Measurements from ENCODE around the gene CEP70.
"Not testable (repeated sequence)": the region's sequence is repeated elsewhere in the genome, so short reads cannot be mapped to it uniquely, and the experiment has no call there.

Gene CEP70

GRCh38 chr3:138593488-138594149, 441 bp downstream of the CEP70 start:
- no peak for DNase-seq (ENCODE audit: low spot score)

GRCh38 chr3:138591392-138591791, 2.7 kb downstream of the CEP70 start:
- no peak for DNase-seq (ENCODE audit: low spot score)

- DNase-seq (ENCODE audit: low spot score), result no peak
Observed at GRCh38 chr3:138588445-138588844, 5.6 kb downstream of the CEP70 start.

- no peak for DNase-seq (ENCODE audit: low spot score)
Observed at GRCh38 chr3:138587374-138587773, 6.7 kb downstream of the CEP70 start.

- no peak for DNase-seq (ENCODE audit: low spot score)
Observed at GRCh38 chr3:138578961-138579574, 15.0 kb downstream of the CEP70 start.

GRCh38 chr3:138578141-138578540, 15.9 kb downstream of the CEP70 start:
- DNase-seq (ENCODE audit: low spot score), result no peak

- DNase-seq (ENCODE audit: low spot score), result no peak
Observed at GRCh38 chr3:138573138-138573537, 20.9 kb downstream of the CEP70 start.

- not testable (repeated sequence) for DNase-seq (ENCODE audit: low spot score)
Observed at GRCh38 chr3:138569624-138570023, 24.4 kb downstream of the CEP70 start.

GRCh38 chr3:138569090-138569489, 25.0 kb downstream of the CEP70 start:
- DNase-seq (ENCODE audit: low spot score), result no peak

GRCh38 chr3:138567403-138567802, 26.7 kb downstream of the CEP70 start:
- DNase-seq (ENCODE audit: low spot score), result no peak

- not testable (repeated sequence) for DNase-seq (ENCODE audit: low spot score)
Observed at GRCh38 chr3:138566293-138566692, 27.8 kb downstream of the CEP70 start.

- not testable (repeated sequence) for DNase-seq (ENCODE audit: low spot score)
Observed at GRCh38 chr3:138562902-138563301, 31.2 kb downstream of the CEP70 start.

GRCh38 chr3:138560501-138560900, 33.6 kb downstream of the CEP70 start:
- no peak for DNase-seq (ENCODE audit: low spot score)

GRCh38 chr3:138559134-138559533, 34.9 kb downstream of the CEP70 start:
- no peak for DNase-seq (ENCODE audit: low spot score)

GRCh38 chr3:138554775-138555174, 39.3 kb downstream of the CEP70 start:
- not testable (repeated sequence) for DNase-seq (ENCODE audit: low spot score)

- not testable (repeated sequence) for DNase-seq (ENCODE audit: low spot score)
Observed at GRCh38 chr3:138550958-138551357, 43.1 kb downstream of the CEP70 start.

GRCh38 chr3:138549179-138549977, 44.7 kb downstream of the CEP70 start:
- no peak for DNase-seq (ENCODE audit: low spot score)

- no peak for DNase-seq (ENCODE audit: low spot score)
Observed at GRCh38 chr3:138547342-138547975, 46.6 kb downstream of the CEP70 start.

- DNase-seq (ENCODE audit: low spot score), result no peak
Observed at GRCh38 chr3:138544546-138544945, 49.5 kb downstream of the CEP70 start.

- no peak for DNase-seq (ENCODE audit: low spot score)
Observed at GRCh38 chr3:138542977-138543376, 51.1 kb downstream of the CEP70 start.

GRCh38 chr3:138539352-138539751, 54.7 kb downstream of the CEP70 start:
- DNase-seq (ENCODE audit: low spot score), result no peak

- DNase-seq (ENCODE audit: low spot score), result not testable (repeated sequence)
Observed at GRCh38 chr3:138521445-138521844, 72.6 kb downstream of the CEP70 start.

Data from GM03348 (cell line).